ENCODE data around the gene P4HB.

GRCh38 chr17:81817758-81818147 is 42.6 kb downstream of the P4HB start:
- TF ChIP-seq, protein P1, sequence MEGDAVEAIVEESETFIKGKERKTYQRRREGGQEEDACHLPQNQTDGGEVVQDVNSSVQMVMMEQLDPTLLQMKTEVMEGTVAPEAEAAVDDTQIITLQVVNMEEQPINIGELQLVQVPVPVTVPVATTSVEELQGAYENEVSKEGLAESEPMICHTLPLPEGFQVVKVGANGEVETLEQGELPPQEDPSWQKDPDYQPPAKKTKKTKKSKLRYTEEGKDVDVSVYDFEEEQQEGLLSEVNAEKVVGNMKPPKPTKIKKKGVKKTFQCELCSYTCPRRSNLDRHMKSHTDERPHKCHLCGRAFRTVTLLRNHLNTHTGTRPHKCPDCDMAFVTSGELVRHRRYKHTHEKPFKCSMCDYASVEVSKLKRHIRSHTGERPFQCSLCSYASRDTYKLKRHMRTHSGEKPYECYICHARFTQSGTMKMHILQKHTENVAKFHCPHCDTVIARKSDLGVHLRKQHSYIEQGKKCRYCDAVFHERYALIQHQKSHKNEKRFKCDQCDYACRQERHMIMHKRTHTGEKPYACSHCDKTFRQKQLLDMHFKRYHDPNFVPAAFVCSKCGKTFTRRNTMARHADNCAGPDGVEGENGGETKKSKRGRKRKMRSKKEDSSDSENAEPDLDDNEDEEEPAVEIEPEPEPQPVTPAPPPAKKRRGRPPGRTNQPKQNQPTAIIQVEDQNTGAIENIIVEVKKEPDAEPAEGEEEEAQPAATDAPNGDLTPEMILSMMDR (conservative IDR thresholded peaks at IDR 0.05 in 1 of 2, IDR thresholded peaks at IDR 0.05 in 1 of 2; ENCODE audit: low read depth in 1 of 2, low read length in 2 of 2): no peak
- no peak for TF ChIP-seq EZH2 (IDR thresholded peaks at IDR 0.05; ENCODE audit: low read length, missing control alignments)
